GM19043 (cell line): ENCODE results near the gene NKX6-2.
"Not testable (repeated sequence)": the region's sequence is repeated elsewhere in the genome, so short reads cannot be mapped to it uniquely, and the experiment has no call there.

Experiments
- ATAC-seq: cut with Tn5 transposase; IDR thresholded peaks from one replicate; pipeline ENCODE4 v1.9.1; 2021; ENCODE audit warnings: low read depth; ENCODE audit not compliant: unreplicated experiment

NKX6-2 gene

GRCh38 chr10:132783940-132784865 lies 1.7 kb downstream of the NKX6-2 start:
- ATAC-seq: no peak

GRCh38 chr10:132783165-132783939 lies 2.6 kb downstream of the NKX6-2 start:
- no peak for ATAC-seq

- ATAC-seq: no peak
Observed at GRCh38 chr10:132781556-132781955, 4.4 kb downstream of the NKX6-2 start.

- ATAC-seq: no peak
Observed at GRCh38 chr10:132780356-132780755, 5.6 kb downstream of the NKX6-2 start.

GRCh38 chr10:132779549-132780294 lies 6.2 kb downstream of the NKX6-2 start:
- no peak for ATAC-seq

GRCh38 chr10:132777441-132777840 lies 8.5 kb downstream of the NKX6-2 start:
- no peak for ATAC-seq

GRCh38 chr10:132776821-132777220 lies 9.1 kb downstream of the NKX6-2 start:
- ATAC-seq: no peak

- ATAC-seq: no peak
Observed at GRCh38 chr10:132776186-132776585, 9.8 kb downstream of the NKX6-2 start.

- no peak for ATAC-seq
Observed at GRCh38 chr10:132774902-132775863, 10.8 kb downstream of the NKX6-2 start.

- no peak for ATAC-seq
Observed at GRCh38 chr10:132774181-132774901, 11.6 kb downstream of the NKX6-2 start.

- not testable (repeated sequence) for ATAC-seq
Observed at GRCh38 chr10:132772816-132773215, 13.1 kb downstream of the NKX6-2 start.

- no peak for ATAC-seq
Observed at GRCh38 chr10:132770061-132771021, 15.6 kb downstream of the NKX6-2 start.

- no peak for ATAC-seq
Observed at GRCh38 chr10:132768346-132769248, 17.4 kb downstream of the NKX6-2 start.

GRCh38 chr10:132766291-132766690 lies 19.7 kb downstream of the NKX6-2 start:
- ATAC-seq: no peak

GRCh38 chr10:132765435-132765834 lies 20.5 kb downstream of the NKX6-2 start:
- no peak for ATAC-seq

- ATAC-seq: no peak
Observed at GRCh38 chr10:132764108-132764507, 21.8 kb downstream of the NKX6-2 start.

- ATAC-seq: no peak
Observed at GRCh38 chr10:132763545-132763944, 22.4 kb downstream of the NKX6-2 start.
